ENCODE data around the gene ZNF761. TPM values are rescaled to one million over a fixed set of nuclear protein-coding genes. Genes with fewer than 3 reads are reported as not detected.
"Not testable (repeated sequence)": the region's sequence is repeated elsewhere in the genome, so short reads cannot be mapped to it uniquely, and the experiment has no call there.

Gene ZNF761
- total and polyA plus RNA-seq, 12 donors, result 5.8 to 22.0 (median 10.9) TPM

DNA sequence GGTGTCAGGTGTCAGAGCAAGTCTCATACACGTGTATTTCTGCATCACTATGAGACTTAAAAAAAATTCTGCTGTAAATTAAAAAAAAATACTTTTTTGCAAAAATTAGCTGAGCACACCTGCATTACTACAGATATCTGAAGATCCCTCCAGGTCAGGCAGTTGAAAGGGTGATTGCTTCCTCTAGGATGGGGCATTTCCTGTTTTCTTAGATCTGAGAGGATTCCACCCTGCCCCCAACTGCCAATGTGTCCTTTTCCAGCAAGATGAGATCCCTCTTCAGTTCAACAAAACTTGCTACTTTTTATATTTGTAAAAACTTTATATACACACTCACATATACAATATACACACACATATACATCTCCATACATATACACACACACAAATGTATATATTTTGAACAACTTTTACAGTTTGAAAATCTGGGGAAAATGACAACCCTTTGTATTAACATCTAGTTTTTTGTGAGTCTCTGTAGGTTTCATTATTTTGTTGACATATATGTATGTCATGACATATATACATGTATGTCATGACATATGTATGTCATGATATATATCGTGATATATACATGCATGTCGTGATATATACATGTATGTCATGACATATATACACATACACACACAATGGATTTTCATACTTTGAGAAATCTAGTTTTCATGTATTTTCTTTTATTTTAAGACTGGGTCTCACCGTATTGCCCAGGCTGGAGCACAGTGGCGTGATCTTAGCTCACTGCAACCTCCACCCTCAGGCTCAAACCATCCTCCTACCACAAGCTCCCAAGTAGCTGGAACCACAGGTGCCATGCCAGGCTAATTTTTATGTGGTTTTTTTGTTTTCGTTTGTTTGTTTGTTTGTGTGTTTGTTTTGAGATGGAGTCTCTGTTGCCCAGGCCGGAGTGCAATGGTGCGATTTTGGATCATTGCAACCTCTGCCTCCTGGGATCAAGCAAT lies 53.5 kb downstream of the ZNF761 start:
- peaks cover 0 to 12% (median 0%) of the 10 kb centered on the region in 3 donors for H3K9me3 ChIP-seq (replicated peaks in 1 of 3)
- H3K27ac ChIP-seq, result no peak overlapping the region
- H3K27me3 ChIP-seq, result no peaks in the 10 kb centered on the region
- TF ChIP-seq POLR2A (IDR thresholded peaks at IDR 0.05), result no peak
- TF ChIP-seq, protein P1, sequence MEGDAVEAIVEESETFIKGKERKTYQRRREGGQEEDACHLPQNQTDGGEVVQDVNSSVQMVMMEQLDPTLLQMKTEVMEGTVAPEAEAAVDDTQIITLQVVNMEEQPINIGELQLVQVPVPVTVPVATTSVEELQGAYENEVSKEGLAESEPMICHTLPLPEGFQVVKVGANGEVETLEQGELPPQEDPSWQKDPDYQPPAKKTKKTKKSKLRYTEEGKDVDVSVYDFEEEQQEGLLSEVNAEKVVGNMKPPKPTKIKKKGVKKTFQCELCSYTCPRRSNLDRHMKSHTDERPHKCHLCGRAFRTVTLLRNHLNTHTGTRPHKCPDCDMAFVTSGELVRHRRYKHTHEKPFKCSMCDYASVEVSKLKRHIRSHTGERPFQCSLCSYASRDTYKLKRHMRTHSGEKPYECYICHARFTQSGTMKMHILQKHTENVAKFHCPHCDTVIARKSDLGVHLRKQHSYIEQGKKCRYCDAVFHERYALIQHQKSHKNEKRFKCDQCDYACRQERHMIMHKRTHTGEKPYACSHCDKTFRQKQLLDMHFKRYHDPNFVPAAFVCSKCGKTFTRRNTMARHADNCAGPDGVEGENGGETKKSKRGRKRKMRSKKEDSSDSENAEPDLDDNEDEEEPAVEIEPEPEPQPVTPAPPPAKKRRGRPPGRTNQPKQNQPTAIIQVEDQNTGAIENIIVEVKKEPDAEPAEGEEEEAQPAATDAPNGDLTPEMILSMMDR (IDR thresholded peaks at IDR 0.05), result no peak
- intact Hi-C loops (cut with DNase I), result no loop called here
- H3K4me1 ChIP-seq (replicated peaks in 1 of 2), result no peaks in the 10 kb centered on the region
- 76 to 87% (median 82%) methylated on average over 8 of the region's 8 CpGs for WGBS, 4 donors
- DNase-seq, result no peak
- H3K4me3 ChIP-seq, result no peak overlapping the region
- peaks cover 0 to 13% of the 10 kb centered on the region in 2 donors for H3K36me3 ChIP-seq (replicated peaks in 1 of 2)

DNA sequence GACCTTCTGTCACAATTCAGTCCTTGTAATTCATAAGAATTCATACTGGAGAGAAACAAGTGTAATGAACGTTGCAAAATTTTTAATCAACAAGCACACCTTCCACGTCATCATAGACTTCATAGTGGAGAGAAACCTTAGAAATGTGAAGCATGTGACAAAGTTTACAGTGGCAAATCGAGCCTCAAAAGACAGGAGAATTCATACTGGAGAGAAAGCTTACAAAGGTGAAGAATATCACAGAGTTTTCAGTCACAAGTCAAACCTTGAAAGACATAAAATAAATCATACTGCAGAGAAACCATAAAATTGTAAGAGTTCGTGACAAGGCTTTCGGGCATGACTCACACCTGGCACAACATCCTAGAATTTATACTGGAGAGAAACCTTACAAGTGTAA lies 60.4 kb downstream of the ZNF761 start:
- peaks cover 0 to 20% (median 3%) of the 10 kb centered on the region in 3 donors for H3K9me3 ChIP-seq (replicated peaks in 1 of 3)

DNA sequence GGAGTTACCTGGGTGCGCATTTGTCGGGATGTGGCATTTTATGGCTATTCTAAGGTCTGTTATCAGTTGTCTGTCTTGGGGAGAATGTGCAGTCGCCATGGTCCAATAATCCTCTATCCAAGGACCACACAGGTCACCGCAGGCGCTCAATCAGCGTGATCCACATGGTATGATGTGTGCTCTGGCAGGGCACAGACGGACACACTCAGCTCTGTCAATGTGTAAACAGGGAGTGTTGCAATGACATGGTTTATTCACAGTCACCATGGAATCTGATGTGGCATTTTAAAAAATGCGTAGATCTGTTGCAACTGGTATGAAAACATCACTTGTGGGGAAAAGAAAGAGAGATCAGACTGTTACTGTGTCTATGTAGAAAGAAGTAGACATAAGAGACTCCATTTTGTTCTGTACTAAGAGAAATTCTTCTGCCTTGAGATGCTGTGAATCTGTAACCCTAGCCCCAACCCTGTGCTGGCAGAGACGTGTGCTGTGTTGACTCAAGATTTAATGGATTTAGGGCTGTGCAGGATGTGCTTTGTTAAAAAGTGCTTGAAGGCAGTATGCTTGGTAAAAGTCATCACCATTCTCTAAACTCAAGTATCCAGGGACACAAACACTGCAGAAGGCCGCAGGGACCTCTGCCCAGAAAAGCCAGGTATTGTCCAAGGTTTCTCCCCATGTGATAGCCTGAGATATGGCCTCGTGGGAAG lies 65.7 kb downstream of the ZNF761 start:
- WGBS, 4 donors, result 42 to 58% (median 56%) methylated on average over 11 of the region's 11 CpGs
- H3K4me1 ChIP-seq (replicated peaks in 1 of 2); H3K9me3 ChIP-seq (replicated peaks in 1 of 3); intact Hi-C loops (cut with DNase I); H3K4me3 ChIP-seq; H3K27me3 ChIP-seq; H3K36me3 ChIP-seq (replicated peaks in 1 of 2); DNase-seq: not testable (repeated sequence)
- H3K27ac ChIP-seq, result peak overlapping the region in 1 of 5 donors; percentile 22

More for the DNA sequence above, 60.4 kb downstream of the ZNF761 start:
- DNase-seq, result no peak
- Histone ChIP-seq H3K27ac (no peak overlapping the region), H3K36me3 (replicated peaks in 1 of 2) (peaks cover 0 to 20% of the 10 kb centered on the region in 2 donors), H3K4me3 (no peak overlapping the region), H3K4me1 (replicated peaks in 1 of 2) (no peaks in the 10 kb centered on the region), H3K27me3 (no peaks in the 10 kb centered on the region)
- TF ChIP-seq, protein P1 (IDR thresholded peaks at IDR 0.05), result no peak
- no peak for TF ChIP-seq POLR2A (IDR thresholded peaks at IDR 0.05)
- intact Hi-C loops (cut with DNase I), result no loop called here
- 89 to 95% (median 94%) methylated on average over 5 of the region's 5 CpGs for WGBS, 4 donors

DNA sequence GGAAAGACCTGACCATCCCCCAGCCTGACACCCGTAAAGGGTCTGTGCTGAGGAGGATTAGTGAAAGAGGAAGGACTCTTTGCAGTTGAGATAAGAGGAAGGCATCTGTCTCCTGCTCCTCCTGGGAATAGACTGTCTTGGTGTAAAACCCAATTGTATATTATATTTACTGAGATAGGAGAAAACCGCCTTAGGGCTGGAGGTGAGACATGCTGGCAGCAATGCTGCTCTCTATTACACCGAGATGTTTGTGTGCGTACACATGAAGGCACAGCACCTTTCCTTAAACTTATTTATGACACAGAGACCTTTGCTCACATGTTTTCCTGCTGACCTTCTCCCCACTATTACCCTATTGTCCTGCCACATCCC lies 66.2 kb downstream of the ZNF761 start:
- H3K9me3 ChIP-seq (replicated peaks in 1 of 3); H3K36me3 ChIP-seq (replicated peaks in 1 of 2); intact Hi-C loops (cut with DNase I); H3K4me3 ChIP-seq; H3K27me3 ChIP-seq; H3K4me1 ChIP-seq (replicated peaks in 1 of 2); DNase-seq: not testable (repeated sequence)
- WGBS, 4 donors, result 49 to 64% (median 59%) methylated on average over 4 of the region's 4 CpGs
- peak overlapping the region in 1 of 5 donors; percentile 22 for H3K27ac ChIP-seq

DNA sequence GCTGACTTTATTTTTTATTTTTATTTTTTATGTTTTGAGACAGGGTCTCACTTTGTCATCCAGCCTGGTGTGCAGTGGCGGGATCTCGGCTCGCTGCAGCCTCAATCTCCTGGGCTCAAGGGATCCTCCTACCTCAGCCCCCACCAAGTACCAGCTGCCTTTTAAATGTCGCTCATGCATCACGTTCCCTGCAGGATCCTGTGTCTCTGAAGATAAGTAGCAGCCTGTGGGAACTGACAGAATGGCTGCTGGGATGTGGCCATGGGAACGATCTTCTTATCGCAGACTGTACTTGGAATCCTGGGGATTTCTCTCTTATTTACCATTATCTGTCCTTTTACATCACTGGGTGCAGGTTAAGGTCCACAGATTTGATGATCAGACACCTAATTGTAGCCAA lies 71.4 kb downstream of the ZNF761 start:
- H3K27ac ChIP-seq, result peak overlapping the region in 1 of 5 donors; percentile 47
- intact Hi-C loops (cut with DNase I); H3K27me3 ChIP-seq; H3K36me3 ChIP-seq (replicated peaks in 1 of 2); H3K4me1 ChIP-seq (replicated peaks in 1 of 2); DNase-seq; H3K9me3 ChIP-seq (replicated peaks in 1 of 3); H3K4me3 ChIP-seq: not testable (repeated sequence)
- 27 to 48% (median 38%) methylated on average over 7 of the region's 7 CpGs for WGBS, 4 donors

DNA sequence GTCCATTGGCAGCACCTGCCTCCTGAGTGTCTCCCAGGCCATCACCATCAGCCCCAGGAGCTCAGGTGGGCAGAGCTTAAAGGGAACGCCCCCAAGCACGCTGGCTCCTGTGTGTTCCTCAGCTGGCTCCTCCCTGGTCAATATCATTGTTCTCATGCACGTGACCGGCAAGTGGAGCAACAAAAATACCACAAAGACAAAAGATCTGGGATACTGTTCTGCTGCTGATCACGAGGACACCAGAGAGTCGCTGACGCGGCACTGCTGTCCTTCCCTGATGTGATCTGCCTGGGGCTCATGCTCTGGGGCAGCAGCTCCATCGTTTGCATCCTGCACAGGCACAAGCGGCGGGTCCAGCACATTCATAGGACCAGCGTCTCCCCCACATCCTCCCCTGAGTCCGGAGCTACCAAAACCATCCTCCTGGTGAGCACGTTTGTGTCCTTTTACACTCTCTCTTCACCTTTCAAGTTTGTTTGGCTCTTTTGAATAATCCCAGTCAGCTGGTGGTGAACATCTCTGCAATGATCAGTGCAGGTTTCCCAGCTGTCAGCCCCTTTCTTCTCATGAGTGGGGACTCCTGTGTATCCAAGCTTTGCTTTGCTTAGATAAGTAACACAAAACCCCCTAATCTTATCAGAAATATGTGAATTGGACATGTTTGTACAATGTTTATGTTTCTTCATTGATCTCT lies 72.0 kb downstream of the ZNF761 start:
- H3K9me3 ChIP-seq (replicated peaks in 1 of 3); H3K27ac ChIP-seq; H3K36me3 ChIP-seq (replicated peaks in 1 of 2); H3K4me3 ChIP-seq; H3K27me3 ChIP-seq; H3K4me1 ChIP-seq (replicated peaks in 1 of 2); intact Hi-C loops (cut with DNase I): not testable (repeated sequence)
- WGBS, 4 donors, result 6 to 20% (median 16%) methylated on average over 1 to 7 of the region's 14 CpGs
- peak in 3 of 7 donors; percentile 22 to 72 (median 42) for DNase-seq
